Lower leg skin (tissue), 3 donors: ENCODE measurements around the gene IFFO2.

Source experiments
- POLR2A ChIP-seq, 2 donors: fragments of 450-650 bp; IDR thresholded peaks; one replicate each; pipeline ENCODE4 v1.6.1; 2016 to 2017; ENCODE audit warnings: antibody characterized with exemption in 2 of 2, mild to moderate bottlenecking in 1 of 2, moderate library complexity in 1 of 2
- TF ChIP-seq, protein P1 (sequence below), 3 donors: fragments of 450-650 bp; IDR thresholded peaks; one replicate each; pipeline ENCODE4 v1.5.1; 2016; ENCODE audit warnings: antibody characterized with exemption in 3 of 3, mild to moderate bottlenecking in 3 of 3, moderate library complexity in 2 of 3

DNA sequence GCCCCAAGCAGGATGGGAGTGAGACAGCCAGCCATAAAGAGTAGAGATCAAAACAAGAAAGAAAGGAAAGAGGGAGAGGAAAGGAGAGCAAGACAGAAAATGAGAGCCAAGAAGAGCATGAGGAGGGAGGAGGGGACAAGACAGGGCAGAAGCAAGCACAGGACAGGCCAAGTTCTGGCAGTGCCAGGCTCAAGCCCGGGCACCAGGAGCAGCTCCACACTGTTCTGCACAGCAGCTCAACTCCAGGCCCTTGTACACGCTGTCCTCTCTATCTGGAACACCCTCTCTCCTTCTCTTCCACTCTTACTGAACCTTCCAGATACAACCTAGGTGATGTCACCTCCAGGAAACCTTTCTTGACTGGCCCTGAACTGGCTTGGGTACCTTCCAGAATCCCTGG is 11.7 kb downstream of the IFFO2 start:
- TF ChIP-seq, protein P1, sequence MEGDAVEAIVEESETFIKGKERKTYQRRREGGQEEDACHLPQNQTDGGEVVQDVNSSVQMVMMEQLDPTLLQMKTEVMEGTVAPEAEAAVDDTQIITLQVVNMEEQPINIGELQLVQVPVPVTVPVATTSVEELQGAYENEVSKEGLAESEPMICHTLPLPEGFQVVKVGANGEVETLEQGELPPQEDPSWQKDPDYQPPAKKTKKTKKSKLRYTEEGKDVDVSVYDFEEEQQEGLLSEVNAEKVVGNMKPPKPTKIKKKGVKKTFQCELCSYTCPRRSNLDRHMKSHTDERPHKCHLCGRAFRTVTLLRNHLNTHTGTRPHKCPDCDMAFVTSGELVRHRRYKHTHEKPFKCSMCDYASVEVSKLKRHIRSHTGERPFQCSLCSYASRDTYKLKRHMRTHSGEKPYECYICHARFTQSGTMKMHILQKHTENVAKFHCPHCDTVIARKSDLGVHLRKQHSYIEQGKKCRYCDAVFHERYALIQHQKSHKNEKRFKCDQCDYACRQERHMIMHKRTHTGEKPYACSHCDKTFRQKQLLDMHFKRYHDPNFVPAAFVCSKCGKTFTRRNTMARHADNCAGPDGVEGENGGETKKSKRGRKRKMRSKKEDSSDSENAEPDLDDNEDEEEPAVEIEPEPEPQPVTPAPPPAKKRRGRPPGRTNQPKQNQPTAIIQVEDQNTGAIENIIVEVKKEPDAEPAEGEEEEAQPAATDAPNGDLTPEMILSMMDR (IDR thresholded peaks at IDR 0.05): no peak
- TF ChIP-seq POLR2A (IDR thresholded peaks at IDR 0.05): no peak
